ENCODE results near the gene FOXP2.

Gene FOXP2

DNA sequence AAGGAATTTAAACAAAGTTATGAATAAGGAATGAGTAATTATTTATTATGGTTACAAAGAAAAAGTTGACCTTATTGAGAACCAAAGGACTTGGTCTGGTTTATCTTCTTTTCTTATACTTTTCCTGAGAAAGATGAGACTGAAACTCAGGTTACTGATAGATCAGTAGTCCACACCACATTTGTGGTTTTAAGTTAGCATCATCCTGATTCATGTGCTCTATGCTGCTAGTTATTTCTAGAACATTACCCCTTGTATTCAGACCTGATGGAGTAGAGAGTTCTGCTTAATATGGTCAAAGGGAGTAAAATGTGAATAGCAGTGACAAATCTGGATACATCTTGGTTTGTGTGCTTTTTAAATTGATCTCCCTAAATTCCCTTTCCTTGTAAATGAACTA lies 63.8 kb downstream of the FOXP2 start:
- H3F3A ChIP-seq (ENCODE audit: insufficient read depth, low read length), result no peaks in the 10 kb centered on the region
- H2AFZ ChIP-seq (ENCODE audit: low read length), result no peak overlapping the region
- H3K4me3 ChIP-seq (ENCODE audit: low read depth, low read length, poor library complexity, severe bottlenecking), result no peak overlapping the region
- no peak overlapping the region for H3K4me2 ChIP-seq (ENCODE audit: low read length)
- no peak for TF ChIP-seq EZH2 (IDR thresholded peaks at IDR 0.05; ENCODE audit: borderline replicate concordance, low read length)
- TF ChIP-seq, protein P1, sequence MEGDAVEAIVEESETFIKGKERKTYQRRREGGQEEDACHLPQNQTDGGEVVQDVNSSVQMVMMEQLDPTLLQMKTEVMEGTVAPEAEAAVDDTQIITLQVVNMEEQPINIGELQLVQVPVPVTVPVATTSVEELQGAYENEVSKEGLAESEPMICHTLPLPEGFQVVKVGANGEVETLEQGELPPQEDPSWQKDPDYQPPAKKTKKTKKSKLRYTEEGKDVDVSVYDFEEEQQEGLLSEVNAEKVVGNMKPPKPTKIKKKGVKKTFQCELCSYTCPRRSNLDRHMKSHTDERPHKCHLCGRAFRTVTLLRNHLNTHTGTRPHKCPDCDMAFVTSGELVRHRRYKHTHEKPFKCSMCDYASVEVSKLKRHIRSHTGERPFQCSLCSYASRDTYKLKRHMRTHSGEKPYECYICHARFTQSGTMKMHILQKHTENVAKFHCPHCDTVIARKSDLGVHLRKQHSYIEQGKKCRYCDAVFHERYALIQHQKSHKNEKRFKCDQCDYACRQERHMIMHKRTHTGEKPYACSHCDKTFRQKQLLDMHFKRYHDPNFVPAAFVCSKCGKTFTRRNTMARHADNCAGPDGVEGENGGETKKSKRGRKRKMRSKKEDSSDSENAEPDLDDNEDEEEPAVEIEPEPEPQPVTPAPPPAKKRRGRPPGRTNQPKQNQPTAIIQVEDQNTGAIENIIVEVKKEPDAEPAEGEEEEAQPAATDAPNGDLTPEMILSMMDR (IDR thresholded peaks at IDR 0.05; ENCODE audit: low read length), result no peak
- H3K36me3 ChIP-seq (ENCODE audit: insufficient read depth, low read length), result no peaks in the 10 kb centered on the region
- no peaks in the 10 kb centered on the region for H3K9me3 ChIP-seq (ENCODE audit: low read length)
- H4K20me1 ChIP-seq (ENCODE audit: insufficient read depth, low read length), result no peaks in the 10 kb centered on the region
- H3K27ac ChIP-seq (ENCODE audit: low read depth, low read length, poor library complexity, severe bottlenecking), result no peak overlapping the region
- H3K4me1 ChIP-seq (ENCODE audit: insufficient read depth, low read length, severe bottlenecking), result no peaks in the 10 kb centered on the region
- no peaks in the 10 kb centered on the region for H3K27me3 ChIP-seq (ENCODE audit: insufficient read depth, low read length)
- no peaks in the 10 kb centered on the region for H3K79me2 ChIP-seq (ENCODE audit: insufficient read depth, low read length)
- H3K9me2 ChIP-seq (ENCODE audit: low read depth, low read length), result no peaks in the 10 kb centered on the region
- no peak overlapping the region for H3K9ac ChIP-seq (ENCODE audit: low read length)

DNA sequence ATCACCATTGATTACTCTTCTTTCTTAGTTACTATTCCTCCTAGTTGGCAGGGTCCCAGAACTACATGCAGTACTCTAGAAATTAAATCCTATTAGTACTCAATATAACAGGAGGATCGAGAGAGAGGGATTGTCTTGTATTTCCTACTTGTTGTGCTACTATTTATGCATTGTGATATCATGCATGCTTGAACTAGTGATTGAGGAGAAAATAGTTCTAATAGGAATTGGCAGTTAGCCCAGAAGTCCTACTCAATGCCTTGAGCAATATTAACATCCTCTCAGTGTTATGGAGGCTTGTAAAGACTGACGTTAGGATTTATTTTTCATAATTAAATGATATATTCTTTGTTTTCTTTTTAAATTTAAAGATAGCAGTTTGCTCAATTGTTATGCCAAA lies 67.4 kb downstream of the FOXP2 start:
- H3K79me2 ChIP-seq (ENCODE audit: insufficient read depth, low read length), result no peaks in the 10 kb centered on the region
- no peak overlapping the region for H3K9ac ChIP-seq (ENCODE audit: low read length)
- H3K9me3 ChIP-seq (ENCODE audit: low read length), result no peaks in the 10 kb centered on the region
- no peaks in the 10 kb centered on the region for H3K36me3 ChIP-seq (ENCODE audit: insufficient read depth, low read length)
- H3F3A ChIP-seq (ENCODE audit: insufficient read depth, low read length), result no peaks in the 10 kb centered on the region
- H3K4me3 ChIP-seq (ENCODE audit: low read depth, low read length, poor library complexity, severe bottlenecking), result no peak overlapping the region
- H3K9me2 ChIP-seq (ENCODE audit: low read depth, low read length), result no peaks in the 10 kb centered on the region
- no peak overlapping the region for H3K27ac ChIP-seq (ENCODE audit: low read depth, low read length, poor library complexity, severe bottlenecking)
- no peaks in the 10 kb centered on the region for H3K27me3 ChIP-seq (ENCODE audit: insufficient read depth, low read length)
- no peaks in the 10 kb centered on the region for H3K4me1 ChIP-seq (ENCODE audit: insufficient read depth, low read length, severe bottlenecking)
- TF ChIP-seq, protein P1 (IDR thresholded peaks at IDR 0.05; ENCODE audit: low read length), result no peak
- no peaks in the 10 kb centered on the region for H4K20me1 ChIP-seq (ENCODE audit: insufficient read depth, low read length)
- no peak overlapping the region for H2AFZ ChIP-seq (ENCODE audit: low read length)
- H3K4me2 ChIP-seq (ENCODE audit: low read length), result no peak overlapping the region

DNA sequence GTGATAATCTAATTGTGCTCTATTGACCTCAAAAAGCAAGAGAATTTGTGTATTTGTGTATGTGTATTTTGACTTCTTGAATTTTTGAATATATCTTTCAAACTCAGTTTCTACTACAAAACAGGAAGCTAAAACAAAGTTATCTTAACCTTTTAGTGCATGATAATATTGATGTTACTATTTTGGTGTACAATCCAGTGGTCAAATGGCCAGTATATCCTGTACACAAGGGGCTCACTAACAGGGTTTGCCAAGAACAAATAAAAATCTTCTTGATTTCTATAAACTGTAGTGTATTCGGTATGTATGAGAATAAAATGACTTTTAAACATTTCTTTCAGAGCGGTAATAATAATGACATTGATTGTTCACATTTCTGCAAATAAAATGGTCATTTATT lies 69.6 kb downstream of the FOXP2 start:
- Histone ChIP-seq H3K4me1 (ENCODE audit: insufficient read depth, low read length, severe bottlenecking) (no peaks in the 10 kb centered on the region), H3K9me2 (ENCODE audit: low read depth, low read length) (no peaks in the 10 kb centered on the region), H3K9ac (ENCODE audit: low read length) (no peak overlapping the region), H2AFZ (ENCODE audit: low read length) (no peak overlapping the region), H3F3A (ENCODE audit: insufficient read depth, low read length) (no peaks in the 10 kb centered on the region), H3K36me3 (ENCODE audit: insufficient read depth, low read length) (no peaks in the 10 kb centered on the region), H4K20me1 (ENCODE audit: insufficient read depth, low read length) (no peaks in the 10 kb centered on the region), H3K4me2 (ENCODE audit: low read length) (no peak overlapping the region), H3K4me3 (ENCODE audit: low read depth, low read length, poor library complexity, severe bottlenecking) (no peak overlapping the region), H3K27ac (ENCODE audit: low read depth, low read length, poor library complexity, severe bottlenecking) (no peak overlapping the region), H3K27me3 (ENCODE audit: insufficient read depth, low read length) (no peaks in the 10 kb centered on the region), H3K9me3 (ENCODE audit: low read length) (no peaks in the 10 kb centered on the region), H3K79me2 (ENCODE audit: insufficient read depth, low read length) (no peaks in the 10 kb centered on the region)
- no peak for TF ChIP-seq EZH2 (IDR thresholded peaks at IDR 0.05; ENCODE audit: borderline replicate concordance, low read length)
- TF ChIP-seq, protein P1 (IDR thresholded peaks at IDR 0.05; ENCODE audit: low read length), result no peak
